Mesenchymal stem cell (in vitro differentiated cells and primary cell): ENCODE data around the gene BRAT1.

ENCODE experiments used
- DNase-seq: peaks from one replicate; pipeline ENCODE4 v3.0.0-alpha.2; 2013
- H2AFZ ChIP-seq: one replicate; pipeline ENCODE4 v1.6.1; 2013; ENCODE audit warnings: low read depth, mild to moderate bottlenecking, control low read depth, inconsistent platforms, low read length, moderate library complexity
- H2AK5ac ChIP-seq: 2 replicates; pipeline ENCODE4 v1.6.1; 2013; ENCODE audit warnings: low read length, moderate library complexity, mild to moderate bottlenecking, inconsistent platforms; ENCODE audit not compliant: severe bottlenecking
- H2BK120ac ChIP-seq: one replicate; pipeline ENCODE4 v1.6.1; 2013; ENCODE audit warnings: low read depth, mild to moderate bottlenecking, inconsistent platforms, low read length, moderate library complexity
- H2BK12ac ChIP-seq, 2 experiments: one replicate each; pipeline ENCODE4 v1.6.1; 2013; ENCODE audit warnings: inconsistent platforms in 2 of 2, low read length in 2 of 2, mild to moderate bottlenecking in 2 of 2, moderate library complexity in 2 of 2, control low read depth in 1 of 2
- H2BK15ac ChIP-seq: one replicate; pipeline ENCODE4 v1.6.1; 2013; ENCODE audit warnings: mild to moderate bottlenecking, low read depth, inconsistent platforms; ENCODE audit not compliant: poor library complexity, severe bottlenecking
- H2BK5ac ChIP-seq: 2 replicates; pipeline ENCODE4 v1.6.1; 2013; ENCODE audit warnings: low read depth, mild to moderate bottlenecking, low read length, control low read depth, inconsistent platforms; ENCODE audit not compliant: poor library complexity, severe bottlenecking
- H3K14ac ChIP-seq, 2 experiments: one replicate each; pipeline ENCODE4 v1.6.1; 2013; ENCODE audit warnings: inconsistent platforms in 2 of 2, low read length in 2 of 2, control low read depth in 1 of 2, mild to moderate bottlenecking in 1 of 2, moderate library complexity in 1 of 2
- H3K18ac ChIP-seq, 2 experiments: one replicate each; pipeline ENCODE4 v1.6.1; 2013; ENCODE audit warnings: inconsistent platforms in 2 of 2, low read length in 2 of 2, control low read depth in 1 of 2, low read depth in 1 of 2, mild to moderate bottlenecking in 1 of 2
- H3K23ac ChIP-seq, 2 experiments: one replicate each; pipeline ENCODE4 v1.6.1; 2013; ENCODE audit warnings: inconsistent platforms in 2 of 2, low read length in 2 of 2, mild to moderate bottlenecking in 2 of 2, moderate library complexity in 2 of 2, control low read depth in 1 of 2
- H3K27ac ChIP-seq: 2 replicates; pipeline ENCODE4 v1.5.1; 2013; ENCODE audit warnings: mild to moderate bottlenecking, moderate library complexity, low read length, control low read depth, inconsistent platforms; ENCODE audit not compliant: poor library complexity, severe bottlenecking
- H3K27me3 ChIP-seq, 2 experiments: 2 replicates each; pipeline versions ENCODE4 v1.6.1 to v1.7.0; 2013; ENCODE audit warnings: low read length in 2 of 2, mild to moderate bottlenecking in 2 of 2, moderate library complexity in 2 of 2, control low read depth in 1 of 2, inconsistent platforms in 1 of 2; ENCODE audit not compliant: control insufficient read depth in 1 of 2, insufficient read depth in 1 of 2
- H3K36me3 ChIP-seq, 2 experiments: 2 replicates each; pipeline versions ENCODE4 v1.6.1 to v1.7.0; 2013; ENCODE audit warnings: low read length in 2 of 2, control low read depth in 1 of 2, inconsistent platforms in 1 of 2, low read depth in 1 of 2, mild to moderate bottlenecking in 1 of 2; ENCODE audit not compliant: insufficient read depth in 2 of 2, control insufficient read depth in 1 of 2
- H3K4ac ChIP-seq, 2 experiments: one replicate each; pipeline ENCODE4 v1.6.1; 2013; ENCODE audit warnings: inconsistent platforms in 2 of 2, low read length in 2 of 2, mild to moderate bottlenecking in 2 of 2, moderate library complexity in 2 of 2, control low read depth in 1 of 2, low read depth in 1 of 2
- H3K4me1 ChIP-seq: 2 replicates; pipeline ENCODE4 v1.6.1; 2013; ENCODE audit warnings: low read depth, low read length, control low read depth; ENCODE audit not compliant: control insufficient read depth, insufficient read depth
- H3K4me2 ChIP-seq: 2 replicates; pipeline ENCODE4 v1.6.1; 2013; ENCODE audit warnings: low read length, mild to moderate bottlenecking, inconsistent platforms; ENCODE audit not compliant: poor library complexity, severe bottlenecking
- H3K4me3 ChIP-seq, 2 experiments: 2 replicates each; pipeline versions ENCODE4 v1.5.1 to v1.7.0; 2013; ENCODE audit warnings: low read length in 2 of 2, mild to moderate bottlenecking in 2 of 2, control low read depth in 1 of 2, low read depth in 1 of 2; ENCODE audit not compliant: insufficient read depth in 1 of 2
- H3K79me1 ChIP-seq: replicated peaks from 2 replicates; pipeline ENCODE4 v1.6.1; 2013; ENCODE audit warnings: mild to moderate bottlenecking, control low read depth, low read length, inconsistent platforms; ENCODE audit not compliant: poor library complexity, severe bottlenecking
- H3K9ac ChIP-seq: 2 replicates; pipeline ENCODE4 v1.7.0; 2013; ENCODE audit warnings: mild to moderate bottlenecking, low read length, moderate library complexity
- H3K9me3 ChIP-seq: 2 replicates; pipeline ENCODE4 v1.7.0; 2013; ENCODE audit warnings: mild to moderate bottlenecking, low read length; ENCODE audit not compliant: control insufficient read depth
- H4K8ac ChIP-seq: one replicate; pipeline ENCODE4 v1.6.1; 2013; ENCODE audit warnings: inconsistent platforms, mild to moderate bottlenecking, low read length, moderate library complexity
- H4K91ac ChIP-seq: one replicate; pipeline ENCODE4 v1.6.1; 2013; ENCODE audit warnings: mild to moderate bottlenecking, low read length, inconsistent platforms
- WGBS: methylation state at CpG from one replicate; pipeline ENCODE4 v1.1.7; 2013; ENCODE audit warnings: mixed read lengths; 5-methylcytosine and 5-hydroxymethylcytosine counted together

BRAT1 gene

GRCh38 chr7:2529161-2530070 is 25.9 kb downstream of the BRAT1 start:
- Histone ChIP-seq H3K4ac (peak overlapping the region; percentile 39 to 75), H3K27me3 (no peaks in the 10 kb centered on the region), H2BK5ac (no peak overlapping the region), H3K36me3 (peaks cover 0 to 66% of the 10 kb centered on the region in 2 experiments), H3K79me1 (no peaks in the 10 kb centered on the region), H3K18ac (peak overlapping the region; percentile 94 to 96), H3K4me2 (peak overlapping the region; percentile 4), H2BK120ac (peak overlapping the region; percentile 9), H3K4me1 (peaks cover 64% of the 10 kb centered on the region), H4K91ac (peak overlapping the region; percentile 98), H3K9me3 (no peaks in the 10 kb centered on the region), H3K9ac (peak overlapping the region; percentile 52), H4K8ac (peak overlapping the region; percentile 95), H2AK5ac (peak overlapping the region; percentile 88), H3K27ac (peak overlapping the region; percentile 83), H2AFZ (peak overlapping the region; percentile 73), H3K23ac (peak overlapping the region in 1 of 2 experiments; percentile 50), H3K4me3 (no peak overlapping the region), H2BK12ac (peak overlapping the region; percentile 94 to 100), H3K14ac (peak overlapping the region in 1 of 2 experiments; percentile 83), H2BK15ac (peak overlapping the region; percentile 66)
- DNase-seq, result peak; percentile 63
- WGBS, result 38% methylated on average over 23 of the region's 30 CpGs

- H3K27ac ChIP-seq, result peak overlapping the region; percentile 76
- 91% methylated on average over 18 of the region's 18 CpGs for WGBS
- no peaks in the 10 kb centered on the region for H3K9me3 ChIP-seq
- H4K8ac ChIP-seq, result no peak overlapping the region
- H3K36me3 ChIP-seq, result peaks cover 0 to 74% of the 10 kb centered on the region in 2 experiments
- H3K18ac ChIP-seq, result peak overlapping the region in 1 of 2 experiments; percentile 94
- no peak overlapping the region for H2BK5ac ChIP-seq
- peak overlapping the region in 1 of 2 experiments; percentile 88 for H3K14ac ChIP-seq
- no peak overlapping the region for H4K91ac ChIP-seq
- no peak for DNase-seq
- H2BK15ac ChIP-seq, result no peak overlapping the region
- no peak overlapping the region for H3K4me3 ChIP-seq
- H3K79me1 ChIP-seq, result no peaks in the 10 kb centered on the region
- H3K9ac ChIP-seq, result peak overlapping the region; percentile 53
- no peak overlapping the region for H2AFZ ChIP-seq
- no peak overlapping the region for H3K23ac ChIP-seq
- no peaks in the 10 kb centered on the region for H3K27me3 ChIP-seq
- H3K4ac ChIP-seq, result peak overlapping the region; percentile 25 to 71
- peak overlapping the region in 1 of 2 experiments; percentile 100 for H2BK12ac ChIP-seq
- H3K4me2 ChIP-seq, result no peak overlapping the region
- H2AK5ac ChIP-seq, result peak overlapping the region; percentile 27
- peaks cover 72% of the 10 kb centered on the region for H3K4me1 ChIP-seq
- no peak overlapping the region for H2BK120ac ChIP-seq
Measured at GRCh38 chr7:2528481-2529095, 26.7 kb downstream of the BRAT1 start.

- Histone ChIP-seq H3K14ac (no peak overlapping the region), H3K9ac (peak overlapping the region; percentile 53), H3K4ac (peak overlapping the region in 1 of 2 experiments; percentile 25), H3K36me3 (peaks cover 0 to 81% of the 10 kb centered on the region in 2 experiments), H3K4me3 (no peak overlapping the region), H4K8ac (no peak overlapping the region), H3K27ac (peak overlapping the region; percentile 48), H2BK5ac (no peak overlapping the region), H3K23ac (no peak overlapping the region), H2AK5ac (peak overlapping the region; percentile 27), H2BK120ac (no peak overlapping the region), H2BK15ac (no peak overlapping the region), H3K27me3 (no peaks in the 10 kb centered on the region), H3K4me1 (peaks cover 78% of the 10 kb centered on the region), H3K79me1 (no peaks in the 10 kb centered on the region), H3K9me3 (no peaks in the 10 kb centered on the region), H3K18ac (peak overlapping the region in 1 of 2 experiments; percentile 94), H2AFZ (no peak overlapping the region), H3K4me2 (no peak overlapping the region), H4K91ac (peak overlapping the region; percentile 34), H2BK12ac (peak overlapping the region in 1 of 2 experiments; percentile 100)
- 56% methylated on average over 17 of the region's 17 CpGs for WGBS
- peak; percentile 75 for DNase-seq
Measured at GRCh38 chr7:2527505-2528467, 27.5 kb downstream of the BRAT1 start.
